Activated naive CD4-positive, alpha-beta T cell treated with anti-CD3 and anti-CD28 coated beads, Interleukin-2, amount 50 U/mL, for 72 hours (primary cell): ENCODE results near the gene GCK. TPM values are rescaled to one million over a fixed set of nuclear protein-coding genes. Genes with fewer than 3 reads are reported as not detected.
"Not testable (repeated sequence)": the region's sequence is repeated elsewhere in the genome, so short reads cannot be mapped to it uniquely, and the experiment has no call there.

Source experiments
- ATAC-seq, 2 donors: fragments of 150-1000 bp; cut with Tn5 transposase; 2 replicates each; pipeline ENCODE4 v1.10.0; 2021; ENCODE audit warnings: mild to moderate bottlenecking in 2 of 2, moderate library complexity in 2 of 2
- DNase-seq, 2 donors: peaks; one replicate each; pipeline ENCODE4 v3.0.0; 2021 to 2022; ENCODE audit warnings: low spot score in 2 of 2
- H3K27ac Mint-ChIP-seq, 2 donors: one replicate each; pipeline ENCODE4 v1.8.0; 2022; ENCODE audit warnings: mild to moderate bottlenecking in 2 of 2, mixed read lengths in 2 of 2
- H3K36me3 Mint-ChIP-seq, 2 donors: one replicate each; pipeline ENCODE4 v1.8.0; 2022; ENCODE audit warnings: mixed read lengths in 2 of 2
- H3K9me3 Mint-ChIP-seq, 2 donors: one replicate each; pipeline ENCODE4 v1.8.0; 2022; ENCODE audit warnings: mixed read lengths in 2 of 2
- total RNA-seq, 2 donors: library from RNA; stranded (reverse); gene quantifications; one replicate each; pipeline ENCODE4 v1.2.3, GENCODE V29; 2022

Gene GCK
- total RNA-seq, 2 donors from 2014 or later = 0.80 to 1.2 TPM

DNA sequence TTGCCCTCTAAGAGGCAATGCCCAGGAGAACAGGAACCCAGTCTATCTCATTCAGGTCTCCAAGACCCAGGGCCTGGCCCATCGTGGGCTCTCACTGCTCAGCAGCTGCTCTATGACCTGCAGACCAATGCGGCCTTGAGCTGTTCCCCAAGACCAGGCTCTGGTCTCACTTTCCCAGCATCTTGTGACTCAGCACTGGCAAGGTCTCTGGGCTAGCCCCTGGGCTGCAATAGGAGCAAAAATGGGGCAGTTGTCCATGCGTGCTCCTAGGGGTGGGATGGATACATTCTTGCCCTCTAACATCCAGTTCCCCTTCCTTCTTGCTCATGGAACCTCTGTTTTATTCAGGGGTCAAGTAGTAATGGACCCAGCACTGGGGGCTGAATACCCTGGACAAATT is 13.5 kb downstream of the GCK start:
- H3K27ac Mint-ChIP-seq = no peak overlapping the region
- H3K9me3 Mint-ChIP-seq = no peaks in the 10 kb centered on the region
- no peak for DNase-seq
- H3K36me3 Mint-ChIP-seq = no peaks in the 10 kb centered on the region
- ATAC-seq = no peak

- H3K27ac Mint-ChIP-seq, H3K36me3 Mint-ChIP-seq, H3K9me3 Mint-ChIP-seq, DNase-seq, ATAC-seq: not testable (repeated sequence)
Measured at GRCh38 chr7:44174694-44174948, 14.6 kb downstream of the GCK start.

GRCh38 chr7:44173911-44174693 is 15.1 kb downstream of the GCK start:
- DNase-seq = no peak
- ATAC-seq = no peak
- Mint-ChIP-seq H3K9me3 (no peaks in the 10 kb centered on the region), H3K27ac (no peak overlapping the region), H3K36me3 (no peaks in the 10 kb centered on the region)

DNA sequence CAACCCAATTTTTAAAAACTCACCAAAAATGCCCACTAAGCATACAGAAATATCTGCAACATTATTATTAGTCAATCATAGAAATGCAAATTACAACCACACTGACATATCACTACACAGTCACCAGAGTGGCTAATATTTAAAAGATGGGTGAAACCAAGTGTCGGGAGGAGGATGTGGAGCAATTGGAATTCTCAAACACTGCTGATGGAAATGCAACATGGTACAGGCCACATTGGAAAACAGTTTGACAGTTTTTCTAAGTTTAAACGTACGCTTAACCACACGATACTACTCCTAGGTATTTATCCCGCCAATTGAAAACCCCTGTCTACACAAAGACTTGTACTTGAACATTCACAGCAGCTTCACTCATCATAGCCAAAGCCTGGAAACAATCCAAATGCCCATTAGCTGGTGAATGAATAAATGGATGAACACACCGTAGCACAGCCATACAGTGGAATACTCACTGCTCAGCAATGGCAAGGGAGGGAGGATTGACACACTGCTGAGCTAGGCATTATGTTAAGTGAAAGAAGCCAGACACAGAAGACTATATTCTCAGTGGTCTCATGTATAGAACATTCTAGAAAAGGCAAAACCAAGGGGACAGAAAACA is 16.3 kb downstream of the GCK start:
- Mint-ChIP-seq H3K27ac (no peak overlapping the region), H3K36me3 (no peaks in the 10 kb centered on the region), H3K9me3 (no peaks in the 10 kb centered on the region)
- DNase-seq (no peak), ATAC-seq (no peak)

DNA sequence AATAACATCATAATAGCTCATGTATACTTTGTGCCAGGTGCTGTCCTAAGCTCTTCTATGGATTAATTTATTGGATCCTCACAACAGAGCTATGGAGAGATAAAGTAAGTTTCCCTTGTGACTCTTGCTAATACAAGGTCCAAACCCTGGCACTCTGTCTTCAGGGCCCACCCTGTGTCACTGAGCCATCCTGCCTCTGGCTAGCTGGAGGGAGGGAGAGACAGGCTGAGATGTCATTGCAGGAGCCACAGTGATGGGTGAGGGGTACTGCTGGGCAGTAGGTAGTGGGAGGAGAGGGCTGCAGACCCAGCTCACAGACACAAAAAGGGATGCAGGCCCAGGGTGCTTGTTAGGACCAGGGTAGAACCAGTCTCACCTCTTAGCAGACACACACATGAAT is 16.9 kb downstream of the GCK start:
- Mint-ChIP-seq H3K36me3 (no peaks in the 10 kb centered on the region), H3K9me3 (no peaks in the 10 kb centered on the region), H3K27ac (no peak overlapping the region)
- ATAC-seq = no peak
- DNase-seq = no peak

- not testable (repeated sequence) for H3K9me3 Mint-ChIP-seq, H3K27ac Mint-ChIP-seq, H3K36me3 Mint-ChIP-seq, DNase-seq, ATAC-seq
Measured at GRCh38 chr7:44171901-44172300, 17.3 kb downstream of the GCK start.

DNA sequence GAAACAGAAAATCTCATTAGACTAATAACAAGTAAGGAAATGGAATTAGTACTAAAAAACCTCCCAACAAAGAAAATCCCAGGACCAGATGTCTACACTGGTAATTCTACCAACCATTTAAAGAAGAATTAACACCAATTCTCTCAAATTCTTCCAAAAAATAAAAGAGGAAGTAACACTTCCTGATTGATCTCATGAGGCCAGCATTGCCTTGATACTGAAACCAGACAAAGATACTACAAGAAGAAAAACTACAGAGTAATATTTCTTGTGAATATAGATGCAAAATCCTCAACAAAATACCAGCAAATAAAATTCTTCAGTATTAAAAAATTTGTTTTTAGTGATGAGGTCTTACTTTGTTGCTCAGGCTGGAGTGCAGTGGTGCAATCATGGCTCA is 21.3 kb downstream of the GCK start:
- Mint-ChIP-seq H3K27ac (no peak overlapping the region), H3K36me3 (no peaks in the 10 kb centered on the region), H3K9me3 (no peaks in the 10 kb centered on the region)
- DNase-seq (no peak), ATAC-seq (no peak)

GRCh38 chr7:44163591-44163990 is 25.6 kb downstream of the GCK start:
- H3K27ac Mint-ChIP-seq = no peak overlapping the region

GRCh38 chr7:44162785-44163395 is 26.3 kb downstream of the GCK start:
- Mint-ChIP-seq H3K36me3 (no peaks in the 10 kb centered on the region), H3K27ac (no peak overlapping the region), H3K9me3 (no peaks in the 10 kb centered on the region)
- DNase-seq = no peak
- no peak for ATAC-seq

More at GRCh38 chr7:44163591-44163990, 25.6 kb downstream of the GCK start:
- DNase-seq (no peak), ATAC-seq (no peak)
- Mint-ChIP-seq H3K36me3 (no peaks in the 10 kb centered on the region), H3K9me3 (no peaks in the 10 kb centered on the region)

GRCh38 chr7:44162179-44162578 is 27.1 kb downstream of the GCK start:
- DNase-seq (no peak), ATAC-seq (no peak)
- H3K36me3 Mint-ChIP-seq = no peaks in the 10 kb centered on the region
- no peak overlapping the region for H3K27ac Mint-ChIP-seq
- no peaks in the 10 kb centered on the region for H3K9me3 Mint-ChIP-seq

DNA sequence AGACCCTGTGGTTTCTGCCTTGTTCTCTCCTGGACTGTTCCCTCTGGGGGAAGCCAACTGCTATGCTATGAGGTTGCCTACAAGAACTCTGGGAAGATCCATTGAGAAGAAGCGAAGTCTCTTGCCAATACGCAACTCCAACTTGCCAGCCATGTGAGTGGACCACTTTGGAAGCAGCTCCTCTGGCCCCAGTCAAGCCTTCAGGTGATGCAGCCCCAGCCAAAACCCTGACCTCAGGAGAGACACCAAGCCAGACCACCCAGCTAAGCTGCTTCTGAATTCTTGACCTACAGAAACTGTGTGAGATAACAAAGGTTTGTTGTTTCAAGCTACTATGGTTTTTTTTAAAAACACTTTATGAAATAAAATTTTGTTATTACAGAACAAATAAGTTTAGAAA is 27.9 kb downstream of the GCK start:
- Mint-ChIP-seq H3K36me3 (no peaks in the 10 kb centered on the region), H3K27ac (no peak overlapping the region), H3K9me3 (no peaks in the 10 kb centered on the region)
- DNase-seq = no peak
- ATAC-seq = no peak

GRCh38 chr7:44159824-44160630 is 29.2 kb downstream of the GCK start:
- ATAC-seq (no peak), DNase-seq (no peak)
- no peaks in the 10 kb centered on the region for H3K36me3 Mint-ChIP-seq
- H3K9me3 Mint-ChIP-seq = no peaks in the 10 kb centered on the region
- no peak overlapping the region for H3K27ac Mint-ChIP-seq

GRCh38 chr7:44158873-44159631 is 30.2 kb downstream of the GCK start:
- H3K9me3 Mint-ChIP-seq = no peaks in the 10 kb centered on the region
- ATAC-seq (no peak), DNase-seq (no peak)
- peak overlapping the region; percentile 47 to 90 for H3K27ac Mint-ChIP-seq
- no peaks in the 10 kb centered on the region for H3K36me3 Mint-ChIP-seq

DNA sequence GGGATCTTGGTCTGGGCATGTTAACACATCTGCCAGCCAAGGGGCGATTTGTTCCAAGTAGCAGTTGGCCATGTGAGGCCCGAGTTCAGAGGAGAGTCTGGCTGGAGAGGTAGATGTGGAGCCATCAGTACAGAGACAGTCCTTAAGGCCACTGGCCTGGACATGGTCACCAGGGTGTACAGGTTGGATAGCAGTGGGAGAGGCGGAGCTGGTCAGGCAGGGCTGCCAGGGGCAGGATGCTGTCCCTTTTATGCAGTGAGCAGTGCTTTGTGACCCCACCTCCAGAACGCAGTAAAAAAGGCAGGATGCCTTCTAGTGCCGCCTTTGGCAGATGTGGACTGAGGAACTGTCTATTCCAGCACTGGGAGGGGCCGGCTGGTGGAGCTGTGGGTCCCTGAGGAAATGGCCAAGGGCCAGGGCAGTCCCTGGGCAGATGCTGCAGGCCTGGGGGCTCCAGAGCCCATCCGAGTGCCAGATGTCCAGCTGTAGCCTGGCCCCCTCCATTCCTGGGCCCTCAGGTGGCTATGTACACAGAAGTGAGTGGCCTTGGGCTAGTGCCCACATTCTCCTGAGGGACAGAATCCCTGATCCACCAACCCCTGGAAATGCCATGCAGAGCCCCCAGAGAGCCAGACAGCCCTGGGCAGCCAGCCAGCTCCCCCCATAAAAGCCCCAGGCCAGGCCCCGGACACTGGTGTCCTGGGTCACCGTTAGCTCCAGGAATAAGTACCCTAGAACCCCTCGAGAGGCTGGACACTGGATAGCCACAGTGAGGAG is 31.0 kb downstream of the GCK start:
- DNase-seq (no peak), ATAC-seq (no peak)
- H3K27ac Mint-ChIP-seq = no peak overlapping the region
- H3K9me3 Mint-ChIP-seq = no peaks in the 10 kb centered on the region
- H3K36me3 Mint-ChIP-seq = no peaks in the 10 kb centered on the region

GRCh38 chr7:44157116-44158080 is 31.8 kb downstream of the GCK start:
- no peak for ATAC-seq

More at GRCh38 chr7:44157116-44158080, 31.8 kb downstream of the GCK start:
- Mint-ChIP-seq H3K9me3 (no peaks in the 10 kb centered on the region), H3K27ac (peak overlapping the region in 1 of 2 donors; percentile 22), H3K36me3 (no peaks in the 10 kb centered on the region)
- no peak for DNase-seq
